Right lobe of liver (tissue), 6 donors: ENCODE results near the gene ZNF764. TPM values are rescaled to one million over a fixed set of nuclear protein-coding genes. Genes with fewer than 3 reads are reported as not detected.

Experiments
- ATAC-seq, 4 donors: fragments of 200-7000 bp; cut with Tn5 transposase; one replicate each; pipeline ENCODE4 v1.9.1; 2020; ENCODE audit warnings: mild to moderate bottlenecking in 4 of 4, moderate library complexity in 4 of 4
- DNase-seq, 3 donors: peaks; one replicate each; pipeline ENCODE4 v3.0.0-alpha.2; 2020
- H3K27ac ChIP-seq, 3 donors: fragments of 200-600 bp; one replicate each; pipeline ENCODE4 v1.8.0; 2022
- H3K27me3 ChIP-seq, 2 donors: fragments of 200-600 bp; one replicate each; pipeline ENCODE4 v1.8.0; 2022
- H3K36me3 ChIP-seq, 4 donors: fragments of 200-600 bp; sonication (generic) in 1 of 4; one replicate each; pipeline versions ENCODE4 v1.5.1 to v1.8.0; 2017 to 2022; ENCODE audit warnings: control low read depth in 1 of 4
- H3K4me1 ChIP-seq, 4 donors: fragments of 200-600 bp; sonication (generic) in 1 of 4; one replicate each; pipeline versions ENCODE4 v1.5.1 to v1.8.0; 2017 to 2022; ENCODE audit warnings: control low read depth in 1 of 4
- H3K4me3 ChIP-seq, 3 donors: fragments of 200-600 bp; one replicate each; pipeline ENCODE4 v1.8.0; 2022
- H3K9me3 ChIP-seq, 4 donors: fragments of 200-600 bp; sonication (generic) in 1 of 4; one replicate each; pipeline versions ENCODE4 v1.5.1 to v1.8.0; 2017 to 2022; ENCODE audit warnings: control low read depth in 1 of 4
- POLR2A ChIP-seq: fragments of 450-650 bp; IDR thresholded peaks from one replicate; pipeline ENCODE4 v1.6.1; 2017; ENCODE audit warnings: antibody characterized with exemption, mild to moderate bottlenecking
- WGBS: methylation state at CpG from one replicate; pipeline ENCODE4 v1.1.6; 2018; ENCODE audit warnings: low coverage, low lambda C conversion rate; ENCODE audit not compliant: insufficient coverage; ENCODE audit errors: missing lambda C conversion rate; 5-methylcytosine and 5-hydroxymethylcytosine counted together
- intact Hi-C, 2 donors: fragments of 100-400 bp; cut with DNase I; formaldehyde crosslinking; loops; one replicate each; pipeline versions ENCODE4 v1.11.2 to v1.14.1; 2022
- total RNA-seq, 6 experiments: library from RNA; depleted of rRNA in 2 of 6; stranded (reverse); fragments of >200 nt in 2 of 6; fragmentation: NEBNext Ultra II Directional in 3 of 6; extraction: Animal tissue kit (Norgen Biotek cat#: 25700) in 3 of 6; gene quantifications; one replicate each; pipeline versions ENCODE4 v1.1.0 to v1.2.4, GENCODE V29; 2016 to 2023
- TF ChIP-seq, protein P1 (sequence below), 4 donors: fragments of 200-600 bp in 3 of 4; fragments of 450-650 bp in 1 of 4; IDR thresholded peaks; one replicate each; pipeline versions ENCODE4 v1.5.1 to v1.8.0; 2016 to 2022; ENCODE audit warnings: antibody characterized with exemption in 4 of 4, mild to moderate bottlenecking in 2 of 4
- donor health status: DM: no; HTN: yes; CAD: no.
- donor health status: DM: no; HTN: no; CAD: no.
- donor health status: DM: no; HTN: no; CAD: no.
- donor health status: DM: no; HTN: yes; CAD: no.
- donor health status: DM: no; HTN: yes; CAD: no.

Gene ZNF764
- total RNA-seq, 6 experiments from 2014 or later: 3.2 to 6.5 (median 4.8) TPM

DNA sequence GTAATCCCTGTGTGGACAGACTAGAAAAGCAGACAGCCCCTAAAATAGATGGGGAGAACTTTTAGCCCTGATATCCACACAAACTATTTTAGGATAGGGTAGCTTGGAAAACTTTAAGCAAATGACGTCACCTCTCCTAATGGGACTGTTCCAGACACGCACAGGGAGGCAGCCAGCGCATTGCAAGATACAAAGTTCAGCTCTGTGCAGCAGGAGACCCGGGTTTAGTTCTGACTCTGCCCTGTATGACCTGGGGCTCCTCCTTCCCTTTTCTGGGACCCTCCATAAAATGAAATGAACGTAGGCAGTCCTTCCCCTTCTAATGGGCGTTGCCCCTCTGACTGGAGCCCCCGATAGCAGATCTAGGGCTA, 45.8 kb upstream of the ZNF764 start:
- Histone ChIP-seq H3K36me3 (peaks cover 0 to 18% (median 8%) of the 10 kb centered on the region in 4 donors), H3K9me3 (no peaks in the 10 kb centered on the region), H3K4me1 (peaks cover 0 to 34% (median 15%) of the 10 kb centered on the region in 4 donors), H3K4me3 (peak overlapping the region in 2 of 3 donors; percentile 21 to 40), H3K27me3 (no peaks in the 10 kb centered on the region), H3K27ac (peak overlapping the region; percentile 26 to 99 (median 88))
- 3% methylated on average over 6 of the region's 7 CpGs for WGBS
- peak; percentile 61 to 85 (median 80) for DNase-seq
- intact Hi-C loops: no loop called here
- ATAC-seq: peak; percentile 83 to 92 (median 90)
- TF ChIP-seq, protein P1, sequence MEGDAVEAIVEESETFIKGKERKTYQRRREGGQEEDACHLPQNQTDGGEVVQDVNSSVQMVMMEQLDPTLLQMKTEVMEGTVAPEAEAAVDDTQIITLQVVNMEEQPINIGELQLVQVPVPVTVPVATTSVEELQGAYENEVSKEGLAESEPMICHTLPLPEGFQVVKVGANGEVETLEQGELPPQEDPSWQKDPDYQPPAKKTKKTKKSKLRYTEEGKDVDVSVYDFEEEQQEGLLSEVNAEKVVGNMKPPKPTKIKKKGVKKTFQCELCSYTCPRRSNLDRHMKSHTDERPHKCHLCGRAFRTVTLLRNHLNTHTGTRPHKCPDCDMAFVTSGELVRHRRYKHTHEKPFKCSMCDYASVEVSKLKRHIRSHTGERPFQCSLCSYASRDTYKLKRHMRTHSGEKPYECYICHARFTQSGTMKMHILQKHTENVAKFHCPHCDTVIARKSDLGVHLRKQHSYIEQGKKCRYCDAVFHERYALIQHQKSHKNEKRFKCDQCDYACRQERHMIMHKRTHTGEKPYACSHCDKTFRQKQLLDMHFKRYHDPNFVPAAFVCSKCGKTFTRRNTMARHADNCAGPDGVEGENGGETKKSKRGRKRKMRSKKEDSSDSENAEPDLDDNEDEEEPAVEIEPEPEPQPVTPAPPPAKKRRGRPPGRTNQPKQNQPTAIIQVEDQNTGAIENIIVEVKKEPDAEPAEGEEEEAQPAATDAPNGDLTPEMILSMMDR (IDR thresholded peaks at IDR 0.05): no peak
- no peak for TF ChIP-seq POLR2A

DNA sequence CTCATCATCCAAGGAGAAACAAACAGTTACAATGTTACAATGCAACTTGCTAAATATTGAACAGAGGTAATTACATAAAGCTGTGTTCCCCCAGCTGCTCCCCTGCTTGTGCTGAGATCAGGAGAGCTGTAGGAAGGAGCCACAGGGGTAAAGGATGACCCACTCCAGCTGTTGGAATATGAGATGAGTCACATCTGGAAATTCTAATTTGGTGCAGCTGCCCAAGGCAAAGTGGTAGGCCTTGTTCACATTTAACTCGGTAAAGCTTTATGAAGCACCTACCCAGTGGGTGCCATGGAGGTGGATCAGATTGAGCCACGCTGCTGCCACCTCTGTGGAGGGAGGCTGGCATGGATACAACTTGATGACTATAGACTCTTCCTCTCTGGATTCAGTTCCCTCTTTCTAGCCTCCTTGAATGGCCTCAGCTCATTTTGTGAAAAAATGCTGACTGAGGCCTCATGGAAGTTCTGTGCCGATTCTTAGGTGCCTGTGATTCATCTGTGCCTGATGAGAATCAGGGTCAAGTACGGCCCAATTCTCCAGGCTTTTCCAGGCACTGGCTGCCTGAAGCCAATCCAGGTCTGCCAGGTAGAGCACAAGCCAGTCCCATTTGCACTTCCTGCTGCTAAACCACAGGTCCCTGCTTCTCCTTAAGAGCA, 44.6 kb upstream of the ZNF764 start:
- Histone ChIP-seq H3K36me3 (peaks cover 0 to 14% (median 6%) of the 10 kb centered on the region in 4 donors), H3K4me3 (no peak overlapping the region), H3K4me1 (peaks cover 0 to 28% (median 14%) of the 10 kb centered on the region in 4 donors), H3K27ac (peak overlapping the region in 2 of 3 donors; percentile 88 to 99), H3K27me3 (no peaks in the 10 kb centered on the region), H3K9me3 (no peaks in the 10 kb centered on the region)
- ATAC-seq (no peak), DNase-seq (no peak)
- intact Hi-C loops: no loop called here
- WGBS: no CpG with 5 or more reads among the region's 4 CpGs
- TF ChIP-seq, protein P1 (IDR thresholded peaks at IDR 0.05): no peak
- TF ChIP-seq POLR2A: no peak

DNA sequence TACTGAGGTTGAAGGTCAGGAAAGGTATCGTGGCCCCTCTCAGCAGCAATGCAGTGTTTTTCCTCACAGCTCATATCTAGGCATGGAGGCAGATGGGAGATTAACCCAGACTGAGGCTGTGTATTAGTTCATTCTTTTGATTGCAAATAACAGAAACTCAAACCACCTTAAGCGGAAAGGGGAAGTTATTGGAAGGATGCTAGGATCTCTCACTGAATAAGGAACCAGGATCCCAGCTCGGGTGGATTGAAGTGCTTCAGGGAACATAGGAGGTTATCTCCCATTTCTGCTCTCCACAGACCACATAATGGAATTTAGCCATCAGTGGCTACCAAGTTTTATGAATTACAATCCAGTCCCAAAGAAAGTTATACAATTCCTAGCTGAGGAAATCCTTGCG, 43.8 kb upstream of the ZNF764 start:
- 50% methylated on average over 3 of the region's 4 CpGs for WGBS
- ATAC-seq: no peak
- no peak overlapping the region for H3K27ac ChIP-seq
- DNase-seq: no peak
- intact Hi-C loops: no loop called here
- no peak overlapping the region for H3K4me3 ChIP-seq
- no peaks in the 10 kb centered on the region for H3K27me3 ChIP-seq
- H3K9me3 ChIP-seq: no peaks in the 10 kb centered on the region
- peaks cover 0 to 28% (median 14%) of the 10 kb centered on the region in 4 donors for H3K4me1 ChIP-seq
- peaks cover 0 to 8% (median 5%) of the 10 kb centered on the region in 4 donors for H3K36me3 ChIP-seq
- no peak for TF ChIP-seq POLR2A
- TF ChIP-seq, protein P1 (IDR thresholded peaks at IDR 0.05): no peak

DNA sequence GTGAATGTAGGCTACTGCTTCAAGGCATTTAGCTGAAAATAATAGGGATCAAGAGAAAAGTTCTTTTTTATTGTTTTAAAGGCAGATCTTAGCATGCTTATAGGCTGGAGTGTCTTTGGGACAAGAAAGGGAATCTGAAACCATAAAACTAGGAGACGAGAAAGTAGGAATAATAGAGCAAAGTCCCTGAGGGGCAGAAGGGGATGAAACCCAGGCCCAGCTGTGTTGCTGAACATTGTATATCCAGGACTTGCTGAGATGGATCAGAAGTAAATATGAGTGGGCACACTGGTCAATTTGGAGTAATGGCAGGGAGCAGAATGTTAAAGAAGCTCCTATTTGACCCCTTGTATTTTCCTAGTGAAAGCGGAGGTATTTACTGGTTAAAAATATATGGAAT, 42.8 kb upstream of the ZNF764 start:
- no peak overlapping the region for H3K4me3 ChIP-seq
- H3K27me3 ChIP-seq: no peaks in the 10 kb centered on the region
- no peak for ATAC-seq
- DNase-seq: no peak
- H3K9me3 ChIP-seq: no peaks in the 10 kb centered on the region
- intact Hi-C loops: no loop called here
- H3K4me1 ChIP-seq: peaks cover 0 to 28% (median 14%) of the 10 kb centered on the region in 4 donors
- H3K27ac ChIP-seq: no peak overlapping the region
- TF ChIP-seq, protein P1 (IDR thresholded peaks at IDR 0.05): no peak
- no peak for TF ChIP-seq POLR2A
- 90% methylated on average over 1 of the region's 2 CpGs for WGBS
- H3K36me3 ChIP-seq: peaks cover 0 to 7% (median 2%) of the 10 kb centered on the region in 4 donors
